KMS-11 (cell line): ENCODE measurements around the gene CHMP6.

Source experiments
- H2AFZ ChIP-seq: fragments of 200-600 bp; sonication (generic); 2 replicates; pipeline ENCODE4 v1.6.1; 2016; ENCODE audit warnings: antibody characterized with exemption, mixed run types, low read depth
- H3K27ac ChIP-seq: fragments of 200-600 bp; sonication (generic); 2 replicates; pipeline ENCODE4 v1.6.1; 2016; ENCODE audit warnings: mild to moderate bottlenecking, mixed run types
- H3K27me3 ChIP-seq: fragments of 200-600 bp; sonication (generic); 2 replicates; pipeline ENCODE4 v1.6.1; 2017; ENCODE audit warnings: mild to moderate bottlenecking, low read depth, mixed run types, moderate library complexity; ENCODE audit not compliant: insufficient read depth
- H3K36me3 ChIP-seq: fragments of 200-600 bp; sonication (generic); 2 replicates; pipeline ENCODE4 v1.6.1; 2017; ENCODE audit warnings: mild to moderate bottlenecking, mixed run types; ENCODE audit not compliant: insufficient read depth
- H3K4me1 ChIP-seq: fragments of 200-600 bp; sonication (generic); 2 replicates; pipeline ENCODE4 v1.6.1; 2016; ENCODE audit warnings: mild to moderate bottlenecking, low read depth, mixed run types; ENCODE audit not compliant: poor library complexity, severe bottlenecking
- H3K4me2 ChIP-seq: fragments of 200-600 bp; sonication (generic); 2 replicates; pipeline ENCODE4 v1.7.0; 2016; ENCODE audit warnings: mild to moderate bottlenecking, mixed run types
- H3K4me3 ChIP-seq: fragments of 200-600 bp; sonication (generic); IDR thresholded peaks from 2 replicates; pipeline ENCODE4 v1.6.1; 2017; ENCODE audit warnings: low read depth, low read length, mixed read lengths; ENCODE audit not compliant: insufficient read depth
- H3K79me2 ChIP-seq: fragments of 200-600 bp; sonication (generic); 2 replicates; pipeline ENCODE4 v1.6.1; 2016; ENCODE audit warnings: low read depth, mixed run types; ENCODE audit not compliant: insufficient read depth
- H3K9ac ChIP-seq: fragments of 200-600 bp; sonication (generic); 2 replicates; pipeline ENCODE4 v1.6.1; 2016; ENCODE audit warnings: mild to moderate bottlenecking, mixed run types
- H4K20me1 ChIP-seq: fragments of 200-600 bp; sonication (generic); 2 replicates; pipeline ENCODE4 v1.6.1; 2016; ENCODE audit warnings: mild to moderate bottlenecking, mixed run types; ENCODE audit not compliant: insufficient read depth
- TF ChIP-seq, protein P1 (sequence below): fragments of 200-600 bp; sonication (generic); conservative IDR thresholded peaks from 2 replicates; pipeline ENCODE4 v1.6.1; 2017; ENCODE audit warnings: low read depth, mild to moderate bottlenecking, antibody characterized with exemption, low read length, moderate library complexity, mixed read lengths

The CHMP6 gene

DNA sequence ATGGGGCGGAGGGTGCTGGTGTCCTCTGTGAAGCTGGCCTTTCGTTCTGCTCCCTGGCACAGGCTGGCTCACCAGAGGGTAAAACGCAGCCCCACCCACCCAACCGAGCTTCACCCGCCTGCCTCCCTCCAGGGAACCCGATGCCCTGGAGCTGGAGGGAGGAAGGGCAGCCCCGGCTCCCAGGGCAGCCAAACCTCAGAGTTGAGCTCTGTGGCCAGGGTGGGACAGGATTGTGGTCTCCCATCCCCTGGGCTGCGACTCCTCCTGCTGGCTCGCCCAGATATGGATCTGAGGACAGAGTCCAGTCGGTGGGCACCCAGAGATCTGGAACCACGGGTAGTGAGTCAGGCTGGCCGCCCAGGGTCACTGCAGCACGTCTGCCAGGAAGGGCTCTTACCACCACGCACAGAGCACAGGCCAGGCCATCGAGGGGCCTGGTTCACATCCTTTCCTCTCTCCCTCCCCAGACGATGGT lies 42.6 kb upstream of the CHMP6 start:
- Histone ChIP-seq H3K27ac (no peak overlapping the region), H3K36me3 (no peaks in the 10 kb centered on the region), H3K4me2 (no peak overlapping the region), H3K27me3 (no peaks in the 10 kb centered on the region), H3K4me3 (no peak overlapping the region), H4K20me1 (no peaks in the 10 kb centered on the region), H3K9ac (no peak overlapping the region), H3K4me1 (peaks cover 7% of the 10 kb centered on the region), H3K79me2 (no peaks in the 10 kb centered on the region), H2AFZ (no peak overlapping the region)
- TF ChIP-seq, protein P1, sequence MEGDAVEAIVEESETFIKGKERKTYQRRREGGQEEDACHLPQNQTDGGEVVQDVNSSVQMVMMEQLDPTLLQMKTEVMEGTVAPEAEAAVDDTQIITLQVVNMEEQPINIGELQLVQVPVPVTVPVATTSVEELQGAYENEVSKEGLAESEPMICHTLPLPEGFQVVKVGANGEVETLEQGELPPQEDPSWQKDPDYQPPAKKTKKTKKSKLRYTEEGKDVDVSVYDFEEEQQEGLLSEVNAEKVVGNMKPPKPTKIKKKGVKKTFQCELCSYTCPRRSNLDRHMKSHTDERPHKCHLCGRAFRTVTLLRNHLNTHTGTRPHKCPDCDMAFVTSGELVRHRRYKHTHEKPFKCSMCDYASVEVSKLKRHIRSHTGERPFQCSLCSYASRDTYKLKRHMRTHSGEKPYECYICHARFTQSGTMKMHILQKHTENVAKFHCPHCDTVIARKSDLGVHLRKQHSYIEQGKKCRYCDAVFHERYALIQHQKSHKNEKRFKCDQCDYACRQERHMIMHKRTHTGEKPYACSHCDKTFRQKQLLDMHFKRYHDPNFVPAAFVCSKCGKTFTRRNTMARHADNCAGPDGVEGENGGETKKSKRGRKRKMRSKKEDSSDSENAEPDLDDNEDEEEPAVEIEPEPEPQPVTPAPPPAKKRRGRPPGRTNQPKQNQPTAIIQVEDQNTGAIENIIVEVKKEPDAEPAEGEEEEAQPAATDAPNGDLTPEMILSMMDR, result no peak

DNA sequence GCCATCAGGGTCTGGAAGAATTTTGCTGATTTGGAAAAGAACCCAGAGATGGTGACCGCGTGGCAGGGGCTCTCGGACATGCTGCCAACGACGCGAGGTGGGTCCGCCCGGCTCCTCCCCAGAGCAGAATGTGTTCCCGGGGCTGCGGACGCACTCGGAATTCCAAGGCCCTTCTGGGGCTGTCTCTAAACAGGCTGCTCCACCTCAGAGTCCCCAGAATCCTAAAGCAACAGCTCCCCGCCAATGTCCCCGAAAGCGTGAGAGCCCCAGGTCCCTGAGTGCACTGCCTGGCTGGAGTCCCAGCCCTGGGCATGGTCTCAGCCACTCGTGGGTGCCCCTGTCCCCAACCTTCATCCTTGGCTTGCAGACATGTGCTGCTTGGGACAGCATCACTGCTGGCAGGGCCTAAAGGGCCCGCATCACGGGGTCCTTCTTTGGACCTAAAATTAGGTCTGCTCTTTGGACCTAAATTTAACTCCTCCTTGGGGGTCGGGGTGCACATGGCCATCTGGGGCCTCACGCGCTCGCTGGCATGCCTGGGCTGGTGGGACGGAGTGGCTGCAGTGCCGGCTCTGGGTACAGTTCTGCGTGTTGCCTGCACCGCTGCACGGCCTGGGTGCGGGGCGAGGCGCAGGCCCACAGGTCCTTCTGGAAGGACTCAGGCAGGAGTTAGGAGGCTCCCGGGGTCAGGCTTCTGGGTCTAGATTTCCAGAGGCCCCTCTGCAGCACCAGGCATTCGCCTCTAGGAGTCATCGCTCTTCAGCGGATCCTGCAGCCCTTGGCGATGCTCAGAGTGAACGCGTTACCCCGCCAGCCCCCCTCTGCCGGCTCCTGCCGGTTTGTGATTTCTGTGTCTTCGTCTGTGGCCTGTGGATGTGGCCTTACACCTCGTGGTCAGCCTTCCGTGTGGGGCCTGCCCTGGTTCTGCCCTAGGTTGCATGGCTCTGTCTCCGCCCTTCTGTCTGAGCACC lies 41.9 kb upstream of the CHMP6 start:
- Histone ChIP-seq H3K9ac (no peak overlapping the region), H4K20me1 (no peaks in the 10 kb centered on the region)

DNA sequence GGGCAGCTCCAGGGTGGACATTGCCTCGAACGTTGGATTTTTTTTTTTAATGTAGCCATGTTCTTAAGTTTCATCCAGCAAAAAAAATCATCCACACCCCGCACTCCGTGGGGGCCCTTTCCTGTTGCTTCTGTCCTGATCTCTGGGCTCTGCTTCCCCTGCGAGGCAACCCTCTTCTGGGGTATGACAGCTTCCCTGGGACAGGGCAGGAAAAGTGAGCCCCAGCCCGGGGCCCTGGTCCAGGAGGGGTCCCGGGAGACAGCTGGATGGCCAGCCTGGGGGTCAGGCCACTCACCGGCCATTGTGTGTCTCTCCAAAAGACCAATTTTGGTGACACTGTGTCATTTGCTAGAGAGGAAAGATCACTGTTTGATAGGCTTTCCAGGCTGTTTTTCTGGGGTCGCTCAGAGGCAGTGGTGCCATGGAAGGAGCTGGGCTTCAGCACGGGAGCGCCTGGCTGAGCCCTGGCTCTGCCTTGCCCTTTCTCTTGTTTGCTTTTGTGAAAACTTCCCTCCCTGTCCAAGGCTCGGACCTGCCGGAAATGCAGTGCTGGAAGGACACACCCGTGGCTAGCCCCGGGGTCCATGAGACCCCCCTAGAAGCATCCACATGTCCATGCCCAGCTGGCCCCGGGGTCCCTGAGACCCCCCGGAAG lies 41.0 kb upstream of the CHMP6 start:
- Histone ChIP-seq H3K27ac (no peak overlapping the region), H3K9ac (no peak overlapping the region), H3K36me3 (no peaks in the 10 kb centered on the region), H3K79me2 (no peaks in the 10 kb centered on the region), H2AFZ (no peak overlapping the region), H3K4me3 (no peak overlapping the region), H3K4me2 (no peak overlapping the region), H3K4me1 (peaks cover 7% of the 10 kb centered on the region), H4K20me1 (no peaks in the 10 kb centered on the region), H3K27me3 (no peaks in the 10 kb centered on the region)
- TF ChIP-seq, protein P1, result no peak

More for the DNA sequence above, 41.9 kb upstream of the CHMP6 start:
- Histone ChIP-seq H3K4me2 (no peak overlapping the region), H3K79me2 (no peaks in the 10 kb centered on the region), H2AFZ (no peak overlapping the region), H3K27me3 (no peaks in the 10 kb centered on the region), H3K27ac (no peak overlapping the region), H3K36me3 (no peaks in the 10 kb centered on the region), H3K4me3 (no peak overlapping the region), H3K4me1 (peaks cover 7% of the 10 kb centered on the region)
- TF ChIP-seq, protein P1, result no peak

DNA sequence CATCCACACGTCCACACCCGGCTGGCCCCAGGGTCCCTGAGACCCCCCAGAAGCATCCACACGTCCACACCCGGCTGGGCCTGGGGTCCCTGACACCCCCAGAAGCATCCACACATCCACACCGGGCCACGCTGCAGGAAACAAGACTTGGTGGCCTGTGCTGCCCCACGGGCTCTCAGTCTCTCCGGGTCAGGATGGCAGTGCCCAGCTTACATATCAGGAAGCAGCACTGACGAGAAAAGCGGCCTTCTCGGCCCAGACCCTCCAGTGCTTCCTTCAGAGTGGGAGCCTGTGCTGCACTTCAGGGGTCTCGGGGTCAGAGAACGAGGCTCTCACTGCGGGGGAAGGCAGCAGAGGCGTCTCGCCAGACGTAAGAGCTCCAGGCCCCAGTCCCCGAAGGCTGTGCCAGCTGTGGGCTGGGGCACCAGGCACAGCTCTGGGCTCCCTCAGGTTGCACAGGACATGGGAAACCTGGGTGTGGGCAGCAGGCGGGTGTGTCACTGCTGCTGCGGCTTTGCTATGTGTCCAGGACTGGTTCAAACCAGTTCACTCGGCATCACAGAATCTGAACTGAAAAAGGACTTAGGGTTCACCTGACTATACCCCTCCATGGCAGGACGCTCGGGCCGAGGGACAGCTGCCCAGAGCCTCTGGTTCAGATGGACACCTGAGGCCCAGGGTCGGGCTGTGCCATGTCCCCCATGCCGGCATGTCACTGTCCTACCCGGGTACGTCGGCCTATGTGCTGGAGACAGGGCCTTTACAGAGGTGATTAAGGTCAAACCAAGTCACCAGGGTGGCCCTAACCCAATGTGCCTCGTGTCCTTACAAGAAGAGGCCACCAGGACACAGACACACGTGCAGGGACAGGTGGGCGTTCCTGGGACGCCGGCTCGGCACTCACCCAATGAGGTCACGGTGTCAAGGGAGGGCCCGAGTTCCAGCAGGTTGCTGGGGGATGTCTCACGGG lies 40.2 kb upstream of the CHMP6 start:
- Histone ChIP-seq H3K36me3 (no peaks in the 10 kb centered on the region), H4K20me1 (no peaks in the 10 kb centered on the region), H2AFZ (no peak overlapping the region), H3K9ac (no peak overlapping the region), H3K4me2 (no peak overlapping the region), H3K4me1 (peaks cover 7% of the 10 kb centered on the region), H3K4me3 (no peak overlapping the region), H3K27me3 (no peaks in the 10 kb centered on the region), H3K27ac (no peak overlapping the region), H3K79me2 (no peaks in the 10 kb centered on the region)
- TF ChIP-seq, protein P1, result no peak
